Mesenchymal stem cell (in vitro differentiated cells and primary cell): Measurements from ENCODE around the gene UNC5C.

ENCODE experiments used
- DNase-seq: peaks from one replicate; pipeline ENCODE4 v3.0.0-alpha.2; 2013
- H2AFZ ChIP-seq: one replicate; pipeline ENCODE4 v1.6.1; 2013; ENCODE audit warnings: low read depth, mild to moderate bottlenecking, control low read depth, inconsistent platforms, low read length, moderate library complexity
- H2AK5ac ChIP-seq: 2 replicates; pipeline ENCODE4 v1.6.1; 2013; ENCODE audit warnings: low read length, moderate library complexity, mild to moderate bottlenecking, inconsistent platforms; ENCODE audit not compliant: severe bottlenecking
- H2BK120ac ChIP-seq: one replicate; pipeline ENCODE4 v1.6.1; 2013; ENCODE audit warnings: low read depth, mild to moderate bottlenecking, inconsistent platforms, low read length, moderate library complexity
- H2BK12ac ChIP-seq, 2 experiments: one replicate each; pipeline ENCODE4 v1.6.1; 2013; ENCODE audit warnings: inconsistent platforms in 2 of 2, low read length in 2 of 2, mild to moderate bottlenecking in 2 of 2, moderate library complexity in 2 of 2, control low read depth in 1 of 2
- H2BK15ac ChIP-seq: one replicate; pipeline ENCODE4 v1.6.1; 2013; ENCODE audit warnings: mild to moderate bottlenecking, low read depth, inconsistent platforms; ENCODE audit not compliant: poor library complexity, severe bottlenecking
- H2BK5ac ChIP-seq: 2 replicates; pipeline ENCODE4 v1.6.1; 2013; ENCODE audit warnings: low read depth, mild to moderate bottlenecking, low read length, control low read depth, inconsistent platforms; ENCODE audit not compliant: poor library complexity, severe bottlenecking
- H3K14ac ChIP-seq, 2 experiments: one replicate each; pipeline ENCODE4 v1.6.1; 2013; ENCODE audit warnings: inconsistent platforms in 2 of 2, low read length in 2 of 2, control low read depth in 1 of 2, mild to moderate bottlenecking in 1 of 2, moderate library complexity in 1 of 2
- H3K18ac ChIP-seq, 2 experiments: one replicate each; pipeline ENCODE4 v1.6.1; 2013; ENCODE audit warnings: inconsistent platforms in 2 of 2, low read length in 2 of 2, control low read depth in 1 of 2, low read depth in 1 of 2, mild to moderate bottlenecking in 1 of 2
- H3K23ac ChIP-seq, 2 experiments: one replicate each; pipeline ENCODE4 v1.6.1; 2013; ENCODE audit warnings: inconsistent platforms in 2 of 2, low read length in 2 of 2, mild to moderate bottlenecking in 2 of 2, moderate library complexity in 2 of 2, control low read depth in 1 of 2
- H3K27ac ChIP-seq: 2 replicates; pipeline ENCODE4 v1.5.1; 2013; ENCODE audit warnings: mild to moderate bottlenecking, moderate library complexity, low read length, control low read depth, inconsistent platforms; ENCODE audit not compliant: poor library complexity, severe bottlenecking
- H3K27me3 ChIP-seq, 2 experiments: 2 replicates each; pipeline versions ENCODE4 v1.6.1 to v1.7.0; 2013; ENCODE audit warnings: low read length in 2 of 2, mild to moderate bottlenecking in 2 of 2, moderate library complexity in 2 of 2, control low read depth in 1 of 2, inconsistent platforms in 1 of 2; ENCODE audit not compliant: control insufficient read depth in 1 of 2, insufficient read depth in 1 of 2
- H3K36me3 ChIP-seq, 2 experiments: 2 replicates each; pipeline versions ENCODE4 v1.6.1 to v1.7.0; 2013; ENCODE audit warnings: low read length in 2 of 2, control low read depth in 1 of 2, inconsistent platforms in 1 of 2, low read depth in 1 of 2, mild to moderate bottlenecking in 1 of 2; ENCODE audit not compliant: insufficient read depth in 2 of 2, control insufficient read depth in 1 of 2
- H3K4ac ChIP-seq, 2 experiments: one replicate each; pipeline ENCODE4 v1.6.1; 2013; ENCODE audit warnings: inconsistent platforms in 2 of 2, low read length in 2 of 2, mild to moderate bottlenecking in 2 of 2, moderate library complexity in 2 of 2, control low read depth in 1 of 2, low read depth in 1 of 2
- H3K4me1 ChIP-seq: 2 replicates; pipeline ENCODE4 v1.6.1; 2013; ENCODE audit warnings: low read depth, low read length, control low read depth; ENCODE audit not compliant: control insufficient read depth, insufficient read depth
- H3K4me2 ChIP-seq: 2 replicates; pipeline ENCODE4 v1.6.1; 2013; ENCODE audit warnings: low read length, mild to moderate bottlenecking, inconsistent platforms; ENCODE audit not compliant: poor library complexity, severe bottlenecking
- H3K4me3 ChIP-seq, 2 experiments: 2 replicates each; pipeline versions ENCODE4 v1.5.1 to v1.7.0; 2013; ENCODE audit warnings: low read length in 2 of 2, mild to moderate bottlenecking in 2 of 2, control low read depth in 1 of 2, low read depth in 1 of 2; ENCODE audit not compliant: insufficient read depth in 1 of 2
- H3K79me1 ChIP-seq: replicated peaks from 2 replicates; pipeline ENCODE4 v1.6.1; 2013; ENCODE audit warnings: mild to moderate bottlenecking, control low read depth, low read length, inconsistent platforms; ENCODE audit not compliant: poor library complexity, severe bottlenecking
- H3K9ac ChIP-seq: 2 replicates; pipeline ENCODE4 v1.7.0; 2013; ENCODE audit warnings: mild to moderate bottlenecking, low read length, moderate library complexity
- H3K9me3 ChIP-seq: 2 replicates; pipeline ENCODE4 v1.7.0; 2013; ENCODE audit warnings: mild to moderate bottlenecking, low read length; ENCODE audit not compliant: control insufficient read depth
- H4K8ac ChIP-seq: one replicate; pipeline ENCODE4 v1.6.1; 2013; ENCODE audit warnings: inconsistent platforms, mild to moderate bottlenecking, low read length, moderate library complexity
- H4K91ac ChIP-seq: one replicate; pipeline ENCODE4 v1.6.1; 2013; ENCODE audit warnings: mild to moderate bottlenecking, low read length, inconsistent platforms
- WGBS: methylation state at CpG from one replicate; pipeline ENCODE4 v1.1.7; 2013; ENCODE audit warnings: mixed read lengths; 5-methylcytosine and 5-hydroxymethylcytosine counted together

UNC5C gene

DNA sequence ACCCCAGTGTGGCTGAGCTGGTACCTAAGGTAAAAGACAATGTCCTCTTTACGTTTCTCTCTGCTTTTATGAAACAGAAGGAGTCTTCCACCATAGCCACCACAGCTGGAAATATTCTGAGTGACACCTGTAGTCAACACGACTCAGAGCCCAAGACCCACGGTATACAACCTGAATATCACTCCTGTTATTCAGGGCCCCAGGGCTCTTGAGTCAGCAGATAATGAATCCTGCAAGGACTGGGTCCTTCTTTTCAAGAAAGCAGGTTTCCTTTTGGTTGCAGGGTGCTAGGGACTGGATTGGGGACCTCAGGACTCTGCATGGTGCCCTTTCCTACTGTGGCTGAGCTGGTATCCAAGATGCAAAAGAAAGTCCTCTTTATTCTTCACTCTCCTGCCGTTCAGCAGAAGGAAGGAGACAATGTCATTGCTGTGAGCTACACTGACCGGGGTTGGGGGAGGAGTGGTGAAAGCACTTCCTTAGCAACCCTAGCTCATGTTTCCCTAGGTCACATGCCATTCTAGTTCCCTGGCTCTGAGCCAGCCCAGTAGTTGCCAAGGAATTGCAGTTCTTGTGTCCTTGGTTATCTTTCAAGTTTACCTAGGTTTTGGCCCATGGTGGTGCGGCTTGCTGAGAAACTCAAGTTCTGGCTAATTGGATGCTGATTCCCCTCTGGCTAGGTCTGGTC is 23.7 kb upstream of the UNC5C start:
- peaks cover 7% of the 10 kb centered on the region for H3K4me1 ChIP-seq
- H2BK120ac ChIP-seq, result no peak overlapping the region
- peak overlapping the region; percentile 48 to 67 for H3K18ac ChIP-seq
- H3K9me3 ChIP-seq, result peaks cover 25% of the 10 kb centered on the region
- no peak overlapping the region for H3K4ac ChIP-seq
- H3K27me3 ChIP-seq, result no peaks in the 10 kb centered on the region
- H3K4me3 ChIP-seq, result no peak overlapping the region
- no peak overlapping the region for H3K27ac ChIP-seq
- no peak overlapping the region for H2AK5ac ChIP-seq
- DNase-seq, result peak; percentile 79
- H2BK12ac ChIP-seq, result peak overlapping the region in 1 of 2 experiments; percentile 21
- H3K23ac ChIP-seq, result no peak overlapping the region
- H3K36me3 ChIP-seq, result no peaks in the 10 kb centered on the region
- H3K9ac ChIP-seq, result no peak overlapping the region
- no peak overlapping the region for H2BK15ac ChIP-seq
- no peak overlapping the region for H4K91ac ChIP-seq
- H2AFZ ChIP-seq, result peak overlapping the region; percentile 20
- 63% methylated on average over 6 of the region's 6 CpGs for WGBS
- H4K8ac ChIP-seq, result peak overlapping the region; percentile 7
- H3K4me2 ChIP-seq, result no peak overlapping the region
- no peak overlapping the region for H3K14ac ChIP-seq
- no peak overlapping the region for H2BK5ac ChIP-seq
- H3K79me1 ChIP-seq, result no peaks in the 10 kb centered on the region

DNA sequence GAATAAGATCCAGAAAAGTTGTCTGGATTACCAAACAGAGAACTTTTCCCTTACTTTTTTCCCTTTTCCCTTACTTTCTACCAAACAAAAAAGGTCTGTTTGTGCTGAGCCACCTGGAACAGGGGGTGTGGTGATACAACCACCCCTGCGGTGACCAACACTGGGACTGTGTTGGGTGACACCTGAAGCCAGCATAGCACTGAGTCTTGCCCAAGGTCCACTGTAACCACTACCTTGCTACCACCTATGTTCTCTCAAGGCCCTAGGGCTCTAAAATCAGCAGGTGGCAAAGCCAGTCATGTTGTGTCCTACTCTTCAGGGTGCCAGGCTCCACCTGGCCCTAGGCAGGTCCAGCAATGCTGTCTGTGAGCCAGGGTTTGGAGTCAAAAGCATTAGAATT is 22.8 kb upstream of the UNC5C start:
- no peak overlapping the region for H3K23ac ChIP-seq
- 95% methylated on average over 1 of the region's 1 CpG for WGBS

DNA sequence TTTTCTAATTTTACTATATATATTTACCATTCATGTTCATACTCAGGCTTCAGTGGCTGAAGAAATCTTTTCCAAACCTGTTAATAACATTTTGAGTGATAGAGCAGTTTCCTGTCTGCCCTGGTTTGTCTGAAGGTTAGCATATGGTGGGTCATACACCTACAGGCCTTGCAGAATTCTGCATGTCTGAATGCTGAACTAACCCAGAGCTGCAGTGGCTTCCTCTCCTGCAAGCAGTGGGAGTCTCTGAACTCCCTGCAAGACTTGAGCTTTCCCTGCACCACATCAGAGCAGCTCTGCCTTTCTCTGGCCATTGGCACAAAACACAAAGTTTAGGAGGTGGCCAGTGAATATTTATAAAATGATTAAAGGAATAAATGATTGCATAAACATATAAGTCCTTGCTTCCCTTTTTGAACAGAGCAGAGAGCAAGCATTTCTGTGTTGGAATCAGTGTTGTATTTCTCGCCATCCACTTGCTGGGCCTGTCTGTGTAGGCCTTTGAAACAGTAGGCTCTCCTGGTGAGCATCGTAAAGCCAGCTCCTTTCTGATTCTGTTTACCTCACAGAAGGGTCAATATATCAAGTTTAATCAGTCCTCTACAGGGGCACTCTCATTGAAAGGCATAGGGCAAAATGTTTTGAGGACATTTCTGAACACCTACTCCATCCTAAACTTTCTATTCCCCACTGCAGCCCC is 15.0 kb upstream of the UNC5C start:
- no peak overlapping the region for H3K4ac ChIP-seq
- H3K18ac ChIP-seq, result no peak overlapping the region
- H3K9ac ChIP-seq, result no peak overlapping the region
- no peak overlapping the region for H3K4me2 ChIP-seq
- no peak overlapping the region for H3K4me3 ChIP-seq
- no peak overlapping the region for H2BK120ac ChIP-seq
- no peak overlapping the region for H2AK5ac ChIP-seq
- no peaks in the 10 kb centered on the region for H3K79me1 ChIP-seq
- H3K9me3 ChIP-seq, result no peaks in the 10 kb centered on the region
- H3K27me3 ChIP-seq, result no peaks in the 10 kb centered on the region
- H3K14ac ChIP-seq, result no peak overlapping the region
- no peak overlapping the region for H4K8ac ChIP-seq
- no peak overlapping the region for H2BK15ac ChIP-seq
- H2AFZ ChIP-seq, result no peak overlapping the region
- DNase-seq, result no peak
- no peak overlapping the region for H3K27ac ChIP-seq
- H2BK5ac ChIP-seq, result no peak overlapping the region
- 100% methylated on average over 2 of the region's 2 CpGs for WGBS
- no peak overlapping the region for H3K23ac ChIP-seq
- H4K91ac ChIP-seq, result no peak overlapping the region
- no peaks in the 10 kb centered on the region for H3K4me1 ChIP-seq
- H2BK12ac ChIP-seq, result no peak overlapping the region
- H3K36me3 ChIP-seq, result no peaks in the 10 kb centered on the region

More for the DNA sequence above, 22.8 kb upstream of the UNC5C start:
- no peak overlapping the region for H2BK5ac ChIP-seq
- H4K91ac ChIP-seq, result no peak overlapping the region
- no peak overlapping the region for H2BK120ac ChIP-seq
- H3K4me1 ChIP-seq, result peaks cover 7% of the 10 kb centered on the region
- H3K18ac ChIP-seq, result peak overlapping the region in 1 of 2 experiments; percentile 5
- no peak overlapping the region for H3K27ac ChIP-seq
- DNase-seq, result no peak
- H2BK15ac ChIP-seq, result peak overlapping the region; percentile 84
- peak overlapping the region; percentile 14 to 75 for H2BK12ac ChIP-seq
- H3K4me2 ChIP-seq, result no peak overlapping the region
- no peak overlapping the region for H4K8ac ChIP-seq
- H3K4ac ChIP-seq, result no peak overlapping the region
- no peak overlapping the region for H2AFZ ChIP-seq
- H3K79me1 ChIP-seq, result no peaks in the 10 kb centered on the region
- H3K14ac ChIP-seq, result no peak overlapping the region
- no peaks in the 10 kb centered on the region for H3K27me3 ChIP-seq
- H2AK5ac ChIP-seq, result no peak overlapping the region
- H3K36me3 ChIP-seq, result no peaks in the 10 kb centered on the region
- no peak overlapping the region for H3K4me3 ChIP-seq
- H3K9me3 ChIP-seq, result peaks cover 25% of the 10 kb centered on the region
- H3K9ac ChIP-seq, result no peak overlapping the region

- no peak overlapping the region for H4K8ac ChIP-seq
- H3K9me3 ChIP-seq, result no peaks in the 10 kb centered on the region
- no peak overlapping the region for H3K9ac ChIP-seq
- H3K4ac ChIP-seq, result no peak overlapping the region
- no peaks in the 10 kb centered on the region for H3K27me3 ChIP-seq
- no peak overlapping the region for H2BK120ac ChIP-seq
- no peak overlapping the region for H2BK12ac ChIP-seq
- H3K18ac ChIP-seq, result no peak overlapping the region
- H3K27ac ChIP-seq, result no peak overlapping the region
- H3K23ac ChIP-seq, result no peak overlapping the region
- H2AK5ac ChIP-seq, result no peak overlapping the region
- H4K91ac ChIP-seq, result no peak overlapping the region
- no peak overlapping the region for H2AFZ ChIP-seq
- no peak overlapping the region for H3K4me3 ChIP-seq
- H2BK15ac ChIP-seq, result no peak overlapping the region
- no peak overlapping the region for H2BK5ac ChIP-seq
- no peak overlapping the region for H3K14ac ChIP-seq
- DNase-seq, result no peak
- no peaks in the 10 kb centered on the region for H3K4me1 ChIP-seq
- no peaks in the 10 kb centered on the region for H3K36me3 ChIP-seq
- 100% methylated on average over 1 of the region's 1 CpG for WGBS
- H3K79me1 ChIP-seq, result no peaks in the 10 kb centered on the region
- no peak overlapping the region for H3K4me2 ChIP-seq
Measured at GRCh38 chr4:95560774-95561173, 12.0 kb upstream of the UNC5C start.
